Activated T-cell treated with anti-CD3 and anti-CD28 coated beads, Interleukin-2, amount 50 U/mL, for 72 hours (primary cell): ENCODE measurements around the gene SOX30. TPM values are rescaled to one million over a fixed set of nuclear protein-coding genes. Genes with fewer than 3 reads are reported as not detected.
"Not testable (repeated sequence)": the region's sequence is repeated elsewhere in the genome, so short reads cannot be mapped to it uniquely, and the experiment has no call there.

Source experiments
- ATAC-seq, 2 donors: fragments of 150-1000 bp; cut with Tn5 transposase; replicated peaks in 1 of 2; 2 replicates each; pipeline ENCODE4 v1.10.0; 2021; ENCODE audit warnings: moderate library complexity in 2 of 2, mild to moderate bottlenecking in 1 of 2
- DNase-seq, 2 donors: peaks; one replicate each; pipeline ENCODE4 v3.0.0; 2021 to 2022; ENCODE audit warnings: mixed read lengths in 1 of 2
- H3K27ac Mint-ChIP-seq: one replicate; pipeline ENCODE4 v1.8.0; 2022; ENCODE audit warnings: mild to moderate bottlenecking, moderate library complexity, mixed read lengths
- H3K27me3 Mint-ChIP-seq: one replicate; pipeline ENCODE4 v1.8.0; 2022; ENCODE audit warnings: low read depth, mixed read lengths
- H3K36me3 Mint-ChIP-seq, 2 donors: one replicate each; pipeline ENCODE4 v1.8.0; 2022; ENCODE audit warnings: mixed read lengths in 2 of 2, mild to moderate bottlenecking in 1 of 2; ENCODE audit not compliant: insufficient read depth in 2 of 2
- H3K4me1 Mint-ChIP-seq: one replicate; pipeline ENCODE4 v1.8.0; 2022; ENCODE audit warnings: low read depth, mixed read lengths
- H3K4me3 Mint-ChIP-seq, 2 donors: one replicate each; pipeline ENCODE4 v1.8.0; 2022; ENCODE audit warnings: mild to moderate bottlenecking in 2 of 2, mixed read lengths in 2 of 2, moderate library complexity in 2 of 2
- H3K9me3 Mint-ChIP-seq, 2 donors: one replicate each; pipeline ENCODE4 v1.8.0; 2022; ENCODE audit warnings: mixed read lengths in 2 of 2
- total RNA-seq, 2 donors: library from RNA; stranded (reverse); gene quantifications; one replicate each; pipeline ENCODE4 v1.2.3, GENCODE V29; 2022

Gene SOX30
- total RNA-seq, result 1 to 10 TPM in 1 of 2 donors, under 1 TPM in 1; 0.34 to 2.0 TPM

DNA sequence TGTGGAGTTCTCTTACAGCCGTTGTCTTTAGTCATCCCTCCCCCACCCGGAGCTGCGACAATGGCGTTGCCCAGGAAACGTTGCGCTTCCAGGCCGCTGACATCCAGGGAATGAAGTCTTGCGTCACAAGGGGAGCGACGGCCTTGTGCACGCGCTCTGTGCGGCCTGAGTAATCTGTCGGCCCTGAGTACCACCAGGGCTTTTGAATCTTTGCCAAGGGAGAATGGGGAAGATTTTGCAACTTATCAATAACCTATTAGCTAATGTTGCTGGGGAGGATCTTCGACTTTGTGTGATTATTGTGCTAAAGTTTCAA lies at the start of gene SOX30:
Gene SOX30, minus strand, starts transcription at position 62 of the 316 bp plus-strand sequence. CDS start 360 bp downstream, outside the sequence.
- DNase-seq, result no peak
- Mint-ChIP-seq H3K4me3 (peak within 1 kb of the TSS; percentile 84 to 85), H3K9me3 (peaks cover 12 to 16% of the 10 kb centered on the region in 2 donors), H3K36me3 (peaks cover 21 to 23% of the 10 kb centered on the region in 2 donors), H3K27ac (peak within 1 kb of the TSS; percentile 34), H3K27me3 (no peaks in the 10 kb centered on the region), H3K4me1 (peaks cover 13% of the 10 kb centered on the region)
- ATAC-seq, result no peak

DNA sequence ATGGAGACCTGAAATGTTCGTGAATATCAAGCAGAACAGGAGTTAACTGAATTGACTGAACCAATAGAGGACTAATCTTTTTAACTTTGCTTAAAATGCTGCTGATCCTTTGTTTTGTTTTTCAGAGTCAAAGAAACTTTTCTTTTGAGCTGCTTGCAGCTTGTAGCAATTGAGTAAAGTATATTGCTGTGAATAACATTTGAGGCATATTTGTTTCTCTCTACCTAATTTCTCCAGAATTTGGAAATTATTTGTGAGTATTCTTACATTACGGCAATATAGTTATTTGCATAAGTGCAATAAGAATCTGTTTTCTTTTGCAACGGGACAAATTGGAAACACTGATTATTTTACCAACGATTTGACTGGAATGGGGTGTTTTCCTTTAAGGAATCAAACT lies 46.4 kb upstream of the SOX30 start:
- H3K4me3 Mint-ChIP-seq, H3K27me3 Mint-ChIP-seq, H3K9me3 Mint-ChIP-seq, H3K27ac Mint-ChIP-seq, H3K4me1 Mint-ChIP-seq, DNase-seq, ATAC-seq: not testable (repeated sequence)
- peaks cover 5 to 14% of the 10 kb centered on the region in 2 donors for H3K36me3 Mint-ChIP-seq

GRCh38 chr5:157696154-157696553 lies 43.9 kb upstream of the SOX30 start:
- not testable (repeated sequence) for H3K27me3 Mint-ChIP-seq, DNase-seq
- peaks cover 5 to 18% of the 10 kb centered on the region in 2 donors for H3K36me3 Mint-ChIP-seq

GRCh38 chr5:157693816-157694215 lies 41.6 kb upstream of the SOX30 start:
- DNase-seq, result not testable (repeated sequence)
- peaks cover 3 to 11% of the 10 kb centered on the region in 2 donors for H3K36me3 Mint-ChIP-seq

More at GRCh38 chr5:157696154-157696553, 43.9 kb upstream of the SOX30 start:
- H3K9me3 Mint-ChIP-seq, H3K4me1 Mint-ChIP-seq, ATAC-seq, H3K4me3 Mint-ChIP-seq, H3K27ac Mint-ChIP-seq: not testable (repeated sequence)

DNA sequence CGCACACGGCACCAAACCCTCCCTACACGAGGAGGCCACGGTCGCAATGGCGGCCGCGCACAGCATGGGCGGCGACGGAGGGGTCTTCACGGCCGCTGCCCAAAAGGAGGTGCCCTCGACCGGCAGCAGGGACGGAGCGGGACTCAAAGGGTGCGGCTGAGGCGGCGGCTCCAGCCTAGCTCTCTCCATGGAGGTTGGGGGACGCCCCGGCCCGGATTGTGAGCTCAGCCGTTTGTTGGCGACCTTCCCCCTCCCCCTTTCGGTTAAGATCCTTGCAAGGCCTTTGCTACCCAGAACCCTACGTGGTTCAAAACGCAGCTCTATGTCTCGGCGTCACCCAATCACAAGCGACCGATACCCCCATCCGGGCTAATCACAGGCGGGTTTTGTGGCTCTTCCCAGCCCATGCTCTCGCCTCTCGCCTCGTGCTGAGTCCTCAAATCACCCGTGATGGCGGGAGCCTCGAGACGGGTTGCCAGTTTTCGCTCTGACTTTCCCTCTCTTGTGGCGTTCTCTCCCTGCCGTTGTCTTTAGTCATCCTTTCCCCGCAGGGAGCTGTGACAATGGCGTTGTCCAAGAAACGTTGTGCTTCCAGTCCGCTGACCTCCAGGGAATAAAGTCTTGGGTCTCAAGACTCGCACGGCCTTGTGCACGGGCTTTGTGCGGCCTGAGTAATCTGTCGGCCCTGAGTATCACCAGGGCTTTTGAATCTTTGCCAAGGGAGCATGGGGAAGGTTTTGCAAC lies 38.6 kb upstream of the SOX30 start:
- DNase-seq, result no peak
- peaks cover 0 to 4% of the 10 kb centered on the region in 2 donors for H3K36me3 Mint-ChIP-seq
- no peaks in the 10 kb centered on the region for H3K4me1 Mint-ChIP-seq
- H3K27ac Mint-ChIP-seq, result no peak overlapping the region
- no peak overlapping the region for H3K4me3 Mint-ChIP-seq
- ATAC-seq, result no peak
- H3K9me3 Mint-ChIP-seq, result no peaks in the 10 kb centered on the region
- H3K27me3 Mint-ChIP-seq, result no peaks in the 10 kb centered on the region

More at GRCh38 chr5:157693816-157694215, 41.6 kb upstream of the SOX30 start:
- not testable (repeated sequence) for ATAC-seq, H3K9me3 Mint-ChIP-seq, H3K27ac Mint-ChIP-seq, H3K4me1 Mint-ChIP-seq, H3K4me3 Mint-ChIP-seq, H3K27me3 Mint-ChIP-seq

DNA sequence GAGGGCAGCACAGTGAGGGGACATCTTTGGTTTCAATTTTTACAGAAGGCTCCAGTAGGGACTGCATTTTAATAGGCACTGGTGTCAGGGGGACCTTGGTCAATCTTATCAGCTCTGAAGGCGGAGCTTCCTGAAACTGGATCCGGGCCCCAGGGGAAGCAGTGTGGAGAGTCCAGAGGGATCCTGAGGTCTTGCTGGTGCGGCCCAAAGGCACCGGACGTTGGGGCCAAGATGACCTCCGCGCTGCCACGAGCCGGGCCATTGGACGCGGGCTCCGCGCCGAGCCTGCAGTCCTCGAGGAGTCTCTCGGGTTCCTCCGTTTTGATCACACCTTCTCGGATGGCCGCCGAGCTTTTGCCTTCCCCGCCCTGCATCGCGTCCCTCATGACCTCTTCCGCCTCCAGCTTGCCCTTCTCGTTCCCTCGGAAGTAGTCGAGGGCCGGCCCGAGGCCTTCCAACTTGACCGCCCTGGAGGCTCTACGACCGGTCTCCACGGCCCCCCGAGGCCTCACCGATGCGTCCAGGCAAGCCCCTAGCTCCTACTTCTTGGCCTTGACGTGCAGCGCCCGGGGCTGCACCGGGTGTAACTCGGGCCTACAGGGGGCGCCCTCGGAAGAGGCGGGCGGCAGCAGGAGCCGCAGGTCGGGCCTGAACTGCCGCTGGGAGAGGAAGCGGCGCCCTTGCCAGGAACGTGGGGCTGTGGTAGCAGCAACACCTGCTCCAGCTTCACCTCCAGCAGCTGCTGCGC lies 37.9 kb upstream of the SOX30 start:
- Mint-ChIP-seq H3K27me3 (no peaks in the 10 kb centered on the region), H3K36me3 (peaks cover 0 to 4% of the 10 kb centered on the region in 2 donors), H3K4me1 (no peaks in the 10 kb centered on the region), H3K4me3 (no peak overlapping the region), H3K27ac (no peak overlapping the region), H3K9me3 (no peaks in the 10 kb centered on the region)
- ATAC-seq (peak; percentile 35 to 46), DNase-seq (peak; percentile 27 to 35)

- DNase-seq, result no peak
- no peaks in the 10 kb centered on the region for H3K27me3 Mint-ChIP-seq
- H3K9me3 Mint-ChIP-seq, result no peaks in the 10 kb centered on the region
- no peak for ATAC-seq
- H3K4me3 Mint-ChIP-seq, result no peak overlapping the region
- no peaks in the 10 kb centered on the region for H3K4me1 Mint-ChIP-seq
- peaks cover 0 to 4% of the 10 kb centered on the region in 2 donors for H3K36me3 Mint-ChIP-seq
- no peak overlapping the region for H3K27ac Mint-ChIP-seq
These were observed 34.9 kb upstream of the SOX30 start for GRCh38 chr5:157687198-157687554.

- not testable (repeated sequence) for H3K36me3 Mint-ChIP-seq, H3K9me3 Mint-ChIP-seq, H3K27ac Mint-ChIP-seq, ATAC-seq, H3K4me1 Mint-ChIP-seq, DNase-seq, H3K4me3 Mint-ChIP-seq, H3K27me3 Mint-ChIP-seq
These were observed 34.3 kb upstream of the SOX30 start for GRCh38 chr5:157686276-157687197.

- Mint-ChIP-seq H3K27me3 (no peaks in the 10 kb centered on the region), H3K27ac (no peak overlapping the region), H3K4me3 (no peak overlapping the region), H3K9me3 (no peaks in the 10 kb centered on the region), H3K4me1 (no peaks in the 10 kb centered on the region), H3K36me3 (no peaks in the 10 kb centered on the region)
- no peak for ATAC-seq
- DNase-seq, result no peak
These were observed 30.0 kb upstream of the SOX30 start for GRCh38 chr5:157682257-157682656.

GRCh38 chr5:157681048-157681447 lies 28.8 kb upstream of the SOX30 start:
- peaks cover 0 to 1% of the 10 kb centered on the region in 2 donors for H3K9me3 Mint-ChIP-seq
- H3K4me1 Mint-ChIP-seq, result no peaks in the 10 kb centered on the region
- H3K27me3 Mint-ChIP-seq, result no peaks in the 10 kb centered on the region
- DNase-seq (no peak), ATAC-seq (no peak)
- H3K36me3 Mint-ChIP-seq, result no peaks in the 10 kb centered on the region
- H3K4me3 Mint-ChIP-seq, result no peak overlapping the region
- H3K27ac Mint-ChIP-seq, result no peak overlapping the region

DNA sequence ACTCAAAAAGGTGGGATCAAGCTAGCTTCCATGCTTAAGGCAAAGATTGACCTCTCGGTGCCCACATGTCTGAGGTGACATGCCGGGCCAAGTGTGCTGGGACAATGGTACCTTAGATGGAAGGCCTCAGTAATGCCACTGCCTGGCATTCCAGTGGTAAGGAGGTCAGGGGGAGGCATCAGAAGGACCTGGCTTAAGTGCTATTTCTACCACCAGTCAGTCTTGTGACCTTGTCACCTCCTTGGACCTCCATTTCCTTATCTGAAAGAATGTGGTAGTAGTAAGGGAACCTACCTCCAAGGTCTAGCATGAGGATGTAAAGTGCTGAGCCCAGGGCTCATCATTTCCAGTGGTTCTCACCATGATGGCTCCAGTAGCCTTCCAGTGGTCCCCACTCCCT lies 28.0 kb upstream of the SOX30 start:
- Mint-ChIP-seq H3K27me3 (no peaks in the 10 kb centered on the region), H3K27ac (no peak overlapping the region)

DNA sequence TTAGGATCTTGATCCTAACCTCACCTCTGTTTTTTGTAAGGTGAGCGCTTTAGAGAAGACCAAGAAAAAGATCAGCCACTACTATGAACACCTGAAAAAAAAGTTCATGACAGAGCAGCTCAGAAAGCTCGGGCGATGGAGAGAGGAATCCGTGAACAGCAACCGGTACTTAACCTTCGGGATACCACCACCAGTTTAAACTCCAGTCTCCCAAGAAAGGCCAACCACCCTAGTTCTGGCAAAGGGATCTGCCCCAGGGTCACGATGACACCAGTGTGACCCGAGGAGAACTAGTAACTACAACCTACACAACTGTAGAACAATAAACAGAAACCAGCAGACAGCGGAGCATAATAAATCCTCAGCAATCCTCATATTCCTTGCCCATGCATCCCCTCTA lies 27.6 kb upstream of the SOX30 start:
- H3K27ac Mint-ChIP-seq, result no peak overlapping the region
- peaks cover 0 to 1% of the 10 kb centered on the region in 2 donors for H3K9me3 Mint-ChIP-seq
- no peak overlapping the region for H3K4me3 Mint-ChIP-seq
- H3K27me3 Mint-ChIP-seq, result no peaks in the 10 kb centered on the region
- ATAC-seq (no peak), DNase-seq (no peak)
- H3K36me3 Mint-ChIP-seq, result no peaks in the 10 kb centered on the region
- H3K4me1 Mint-ChIP-seq, result no peaks in the 10 kb centered on the region

More for the DNA sequence above, 28.0 kb upstream of the SOX30 start:
- Mint-ChIP-seq H3K4me3 (no peak overlapping the region), H3K4me1 (no peaks in the 10 kb centered on the region), H3K36me3 (no peaks in the 10 kb centered on the region), H3K9me3 (peaks cover 0 to 1% of the 10 kb centered on the region in 2 donors)
- ATAC-seq, result no peak
- no peak for DNase-seq

- DNase-seq (no peak), ATAC-seq (no peak)
- H3K27ac Mint-ChIP-seq, result no peak overlapping the region
- H3K36me3 Mint-ChIP-seq, result no peaks in the 10 kb centered on the region
- no peaks in the 10 kb centered on the region for H3K4me1 Mint-ChIP-seq
- H3K4me3 Mint-ChIP-seq, result no peak overlapping the region
- no peaks in the 10 kb centered on the region for H3K27me3 Mint-ChIP-seq
- H3K9me3 Mint-ChIP-seq, result peaks cover 0 to 1% of the 10 kb centered on the region in 2 donors
These were observed 25.7 kb upstream of the SOX30 start for GRCh38 chr5:157677931-157678330.
